Endometrial microvascular endothelial cells (primary cell): ENCODE data around the gene NOL9. TPM values are rescaled to one million over a fixed set of nuclear protein-coding genes. Genes with fewer than 3 reads are reported as not detected.

ENCODE experiments used
- in situ Hi-C: cut with HindIII; loops from 2 replicates; pipeline ENCODE4 v1.10.0; 2017; ENCODE audit warnings: low sequenced_read_pairs, low pct_unique_long_range_greater_than_20kb; ENCODE audit errors: inconsistent ontology term
- total RNA-seq: library from RNA; depleted of rRNA; stranded (reverse); fragments of >200 nt; gene quantifications from one replicate; pipeline ENCODE4 v1.2.3, GENCODE V29; 2015; ENCODE audit errors: inconsistent ontology term

Gene NOL9
- total RNA-seq, 1 donor from 2014 or later = 44.9 TPM

DNA sequence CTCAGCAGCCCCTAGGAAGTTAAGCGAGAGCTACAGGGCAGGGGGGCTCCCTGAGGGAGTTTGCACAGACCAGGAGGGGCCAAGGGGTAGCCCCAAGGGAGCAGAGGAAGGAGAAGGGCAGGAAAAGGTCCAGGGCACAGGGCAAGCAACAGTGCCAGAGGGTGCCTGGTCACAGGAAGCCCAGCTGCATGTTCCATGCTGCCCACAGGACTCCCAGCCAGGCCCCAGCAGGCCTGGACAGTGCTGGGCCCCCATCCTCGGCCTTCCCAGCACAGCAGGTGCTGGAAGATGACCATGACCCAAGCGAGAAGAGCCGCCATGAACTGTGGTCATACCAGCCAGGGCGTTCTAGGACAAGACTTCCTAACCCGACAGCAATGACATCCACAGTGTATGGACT, 37.3 kb upstream of the NOL9 start:
- in situ Hi-C loops = no loop called here

DNA sequence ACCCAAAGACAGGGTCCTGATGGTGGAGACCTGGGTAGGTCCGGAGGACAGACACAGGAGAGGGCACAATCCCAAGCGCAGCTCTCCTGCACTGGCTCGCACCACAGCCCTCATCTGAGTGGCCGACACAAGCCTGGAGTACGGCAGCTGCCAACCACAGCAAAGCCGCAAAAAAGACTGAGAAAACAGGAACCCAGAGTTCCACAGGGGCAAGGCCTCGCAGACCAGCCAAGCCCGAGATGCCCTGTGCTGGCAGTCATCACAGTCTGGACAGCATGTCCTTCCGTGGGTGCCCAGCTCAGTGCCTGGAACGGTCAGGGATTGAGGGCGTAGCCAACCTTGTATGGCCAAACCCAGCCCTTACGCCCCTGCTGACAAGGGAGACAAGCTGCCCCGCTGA, 36.9 kb upstream of the NOL9 start:
- in situ Hi-C loops = no loop called here

DNA sequence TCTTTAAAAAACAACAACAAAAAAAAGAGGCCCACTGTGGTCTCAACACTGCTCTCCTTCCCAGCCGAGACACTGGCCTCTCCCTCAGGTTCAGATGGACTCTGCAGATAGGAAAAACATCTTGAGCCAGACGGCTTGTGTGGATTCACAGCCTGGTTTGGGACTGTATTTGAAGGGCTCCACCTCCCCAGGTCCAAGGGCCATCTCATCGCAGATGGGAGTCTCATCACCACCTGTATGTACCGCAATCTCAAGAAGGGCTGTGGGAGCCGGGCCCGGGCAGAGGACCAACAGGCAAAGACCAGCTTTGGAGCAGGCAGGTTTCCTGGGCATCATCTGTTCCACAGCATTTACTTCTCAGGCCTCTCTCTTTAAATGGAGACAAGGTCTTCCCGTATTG, 35.7 kb upstream of the NOL9 start:
- in situ Hi-C loops = no loop called here

DNA sequence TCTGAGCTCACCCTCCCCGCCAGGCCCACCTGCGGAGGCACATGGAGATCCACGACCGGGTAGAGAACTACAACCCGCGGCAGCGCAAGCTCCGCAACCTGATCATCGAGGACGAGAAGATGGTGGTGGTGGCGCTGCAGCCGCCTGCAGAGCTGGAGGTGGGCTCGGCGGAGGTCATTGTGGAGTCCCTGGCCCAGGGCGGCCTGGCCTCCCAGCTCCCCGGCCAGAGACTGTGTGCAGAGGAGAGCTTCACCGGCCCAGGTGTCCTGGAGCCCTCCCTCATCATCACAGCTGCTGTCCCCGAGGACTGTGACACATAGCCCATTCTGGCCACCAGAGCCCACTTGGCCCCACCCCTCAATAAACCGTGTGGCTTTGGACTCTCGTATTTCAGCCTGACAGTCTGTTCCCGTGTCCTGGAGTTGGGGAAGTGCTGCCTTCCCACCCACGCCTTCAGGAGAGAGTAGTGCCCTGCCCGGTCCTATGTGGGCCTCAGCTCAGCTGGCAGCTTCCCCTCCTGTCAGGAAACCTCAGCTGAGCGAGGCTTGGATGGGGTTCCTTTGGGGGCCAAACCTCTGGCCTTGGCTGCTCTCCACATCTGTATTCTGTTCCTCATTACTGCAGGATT, 34.7 kb upstream of the NOL9 start:
- in situ Hi-C loops = no loop called here

DNA sequence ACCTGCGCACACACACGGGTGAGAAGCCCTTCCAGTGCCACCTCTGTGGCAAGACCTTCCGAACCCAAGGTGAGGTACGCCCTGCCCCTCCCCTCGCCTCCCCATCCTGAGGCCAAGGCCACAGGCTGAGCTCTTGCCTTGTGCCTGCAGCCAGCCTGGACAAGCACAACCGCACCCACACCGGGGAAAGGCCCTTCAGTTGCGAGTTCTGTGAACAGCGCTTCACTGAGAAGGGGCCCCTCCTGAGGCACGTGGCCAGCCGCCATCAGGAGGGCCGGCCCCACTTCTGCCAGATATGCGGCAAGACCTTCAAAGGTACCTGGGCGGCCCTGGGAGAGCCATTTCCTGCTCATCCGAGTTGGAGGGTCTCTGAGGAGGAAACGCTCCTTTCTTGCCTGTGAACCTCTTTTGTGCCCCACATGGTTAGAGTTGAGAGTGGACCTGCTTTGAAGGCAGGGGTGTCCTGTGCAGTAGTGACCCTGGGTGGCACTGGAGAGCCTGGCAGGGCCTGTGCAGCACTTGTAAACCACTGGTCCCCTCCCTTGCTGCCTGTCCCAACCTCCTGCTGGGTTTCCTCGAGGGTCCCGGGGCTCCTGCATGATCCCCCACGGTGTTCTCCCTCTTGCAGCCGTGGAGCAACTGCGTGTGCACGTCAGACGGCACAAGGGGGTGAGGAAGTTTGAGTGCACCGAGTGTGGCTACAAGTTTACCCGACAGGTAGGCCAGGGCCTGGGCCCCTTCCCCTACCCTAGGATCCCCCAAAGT, 34.0 kb upstream of the NOL9 start:
- in situ Hi-C loops = no loop called here

DNA sequence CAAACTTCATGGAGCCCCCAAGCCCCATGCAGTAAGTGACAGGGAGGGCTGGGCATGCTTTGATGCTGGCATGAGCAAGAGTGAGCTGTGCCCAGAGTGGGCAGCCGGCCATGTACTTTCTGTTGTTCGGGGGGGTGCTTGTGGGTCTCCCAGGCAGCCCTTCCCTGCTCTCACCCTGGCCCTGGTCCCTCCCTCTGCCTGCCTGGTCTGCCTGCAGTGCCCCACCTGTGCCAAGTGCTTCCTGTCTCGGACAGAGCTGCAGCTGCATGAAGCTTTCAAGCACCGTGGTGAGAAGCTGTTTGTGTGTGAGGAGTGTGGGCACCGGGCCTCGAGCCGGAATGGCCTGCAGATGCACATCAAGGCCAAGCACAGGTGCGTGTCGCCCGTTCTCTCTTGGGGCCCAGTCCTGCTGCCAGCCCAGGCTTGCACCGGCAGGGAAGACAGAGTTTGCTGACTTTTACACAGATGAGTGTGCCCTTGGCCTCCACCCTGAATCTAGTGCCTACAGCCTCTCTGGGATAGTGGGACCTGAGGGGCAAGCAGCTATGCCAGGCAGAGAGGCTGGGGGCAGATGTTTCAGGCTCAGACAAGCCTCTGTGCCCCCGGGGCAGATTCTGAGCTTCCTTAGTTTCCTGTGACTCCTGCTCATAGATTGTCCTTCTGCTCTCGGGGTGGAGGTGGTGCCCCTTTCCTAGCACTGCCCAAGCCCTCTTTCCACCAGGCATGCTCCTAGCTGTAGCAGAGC, 33.1 kb upstream of the NOL9 start:
- in situ Hi-C loops = no loop called here

DNA sequence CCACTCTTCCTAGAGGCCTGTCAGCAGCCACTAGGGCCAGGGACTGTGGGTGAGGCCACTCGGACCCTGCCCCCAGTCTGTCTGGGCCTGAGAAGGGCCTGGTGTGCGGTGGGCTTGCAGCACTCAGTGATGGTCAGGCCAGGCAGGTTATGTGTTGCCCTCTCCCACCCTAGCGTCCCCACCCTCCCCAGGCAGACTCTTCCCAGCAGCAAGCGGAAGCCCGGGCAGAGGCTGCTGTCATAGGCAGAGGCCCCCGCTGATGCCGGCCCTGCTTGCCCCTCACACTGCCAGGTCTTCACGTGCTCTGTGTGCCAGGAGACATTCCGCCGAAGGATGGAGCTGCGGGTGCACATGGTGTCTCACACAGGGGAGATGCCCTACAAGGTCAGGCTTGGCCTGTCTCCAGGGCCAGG, 32.1 kb upstream of the NOL9 start:
- in situ Hi-C loops = no loop called here

DNA sequence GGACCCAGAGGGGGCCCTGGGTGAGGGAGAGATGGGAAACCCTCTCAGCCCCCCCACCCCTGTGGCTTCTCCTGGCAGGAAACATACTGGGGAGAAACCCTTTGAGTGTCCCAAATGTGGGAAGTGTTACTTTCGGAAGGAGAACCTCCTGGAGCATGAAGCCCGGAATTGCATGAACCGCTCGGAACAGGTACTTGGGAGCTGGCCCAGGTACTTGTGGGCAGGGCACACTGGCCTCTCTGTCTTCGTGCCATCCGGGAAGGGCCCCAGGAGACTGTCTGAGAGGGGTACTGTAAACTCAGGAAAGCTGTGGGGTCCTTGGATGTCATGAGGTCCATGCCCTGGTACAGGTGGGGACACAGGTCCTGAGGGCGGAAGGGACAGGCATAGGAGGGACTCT, 31.5 kb upstream of the NOL9 start:
- in situ Hi-C loops = no loop called here

DNA sequence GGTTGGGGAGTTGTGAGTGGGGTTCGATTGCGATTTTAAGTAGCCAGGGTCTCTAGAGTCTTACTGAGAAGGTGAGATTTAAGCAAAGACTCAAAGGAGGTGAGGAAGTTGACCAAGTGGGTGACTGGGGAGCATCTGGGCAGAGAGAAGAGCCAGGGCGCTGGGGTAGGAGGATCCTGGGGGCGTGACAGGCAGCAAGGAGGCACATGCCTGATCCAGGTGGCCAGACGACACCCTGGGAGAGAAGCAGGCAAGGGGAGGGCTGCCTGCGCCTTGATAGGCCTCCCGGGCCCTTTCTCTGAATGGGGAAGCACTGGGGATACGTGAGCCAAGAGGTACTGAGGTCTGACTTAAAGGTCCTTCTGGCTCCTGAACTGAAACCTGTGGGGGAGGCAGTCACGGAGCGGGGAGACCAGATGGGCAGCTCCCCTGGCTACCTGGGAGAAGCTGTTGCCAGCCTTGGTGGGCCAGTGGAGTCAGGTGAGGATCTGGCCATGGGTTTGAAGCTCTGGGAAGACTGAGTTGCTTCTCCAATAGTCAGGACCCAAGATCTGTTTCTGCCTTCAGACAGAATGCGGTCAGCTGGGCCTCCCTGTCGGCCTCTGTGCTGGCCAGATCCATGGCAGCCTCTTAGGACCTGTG, 30.9 kb upstream of the NOL9 start:
- in situ Hi-C loops = no loop called here

DNA sequence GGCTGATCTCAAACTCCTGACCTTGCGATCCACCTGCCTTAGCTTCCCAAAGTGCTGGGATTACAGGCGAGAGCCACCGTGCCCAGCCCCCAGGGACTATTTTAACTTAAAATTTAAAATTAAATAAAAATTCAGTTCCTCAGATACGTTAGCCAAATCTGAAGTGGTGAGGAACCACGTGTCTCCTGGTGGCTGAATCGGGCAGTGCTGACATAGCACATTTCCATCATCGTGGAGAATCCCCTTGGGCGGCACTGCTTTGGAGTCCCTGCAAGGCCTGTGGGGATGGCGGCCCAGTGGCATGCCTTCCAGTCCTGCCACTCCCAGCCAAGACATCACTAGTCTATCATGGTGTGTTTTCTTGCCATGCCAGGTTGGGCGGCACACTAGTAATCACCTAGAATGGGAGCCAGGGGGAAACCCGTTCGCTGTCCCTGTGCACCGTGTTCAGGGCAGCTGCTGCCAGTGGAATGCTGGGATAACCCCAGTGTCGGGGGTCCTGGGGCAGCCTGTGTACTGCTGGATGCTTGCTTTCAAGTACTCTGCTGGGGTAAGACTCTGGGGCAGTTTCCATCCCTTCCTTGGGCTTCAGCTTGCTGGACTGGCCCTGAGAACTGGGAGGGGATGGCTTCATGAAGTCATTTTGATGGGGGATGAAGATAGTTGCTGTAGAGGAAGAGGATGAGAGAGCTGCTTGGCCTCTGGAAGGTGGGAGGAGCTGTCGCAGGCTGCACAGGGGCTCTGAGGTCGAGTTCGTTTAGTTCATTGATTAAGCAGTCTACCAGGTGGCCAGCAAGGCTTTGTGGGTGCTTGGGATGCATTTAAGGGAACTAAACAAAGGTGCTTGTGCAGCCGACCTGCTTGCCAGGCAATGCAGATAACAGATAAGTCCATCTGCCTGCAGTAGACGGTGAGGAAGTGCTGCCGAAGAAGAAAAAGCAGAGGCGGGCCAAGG, 30.1 kb upstream of the NOL9 start:
- in situ Hi-C loops = no loop called here

DNA sequence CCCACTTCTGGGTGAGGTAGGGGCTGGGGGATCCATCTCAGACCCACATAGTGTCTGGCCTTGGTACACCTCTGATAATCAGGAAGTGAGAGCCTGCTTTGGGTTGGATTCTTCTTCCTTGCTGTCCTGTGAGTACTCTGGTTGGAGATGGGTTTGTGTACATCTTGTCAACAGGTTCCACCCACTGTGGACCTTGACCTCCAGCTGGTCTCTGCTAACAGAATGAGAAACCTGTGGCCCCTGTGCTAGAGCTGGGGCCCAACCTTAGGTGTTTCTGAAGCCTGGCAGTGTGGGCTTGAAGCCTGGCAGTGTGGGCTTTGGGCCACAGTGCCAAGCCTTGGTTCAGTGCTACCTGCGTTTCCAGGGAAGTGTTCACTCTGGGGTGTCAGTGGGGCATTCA, 28.1 kb upstream of the NOL9 start:
- in situ Hi-C loops = no loop called here

DNA sequence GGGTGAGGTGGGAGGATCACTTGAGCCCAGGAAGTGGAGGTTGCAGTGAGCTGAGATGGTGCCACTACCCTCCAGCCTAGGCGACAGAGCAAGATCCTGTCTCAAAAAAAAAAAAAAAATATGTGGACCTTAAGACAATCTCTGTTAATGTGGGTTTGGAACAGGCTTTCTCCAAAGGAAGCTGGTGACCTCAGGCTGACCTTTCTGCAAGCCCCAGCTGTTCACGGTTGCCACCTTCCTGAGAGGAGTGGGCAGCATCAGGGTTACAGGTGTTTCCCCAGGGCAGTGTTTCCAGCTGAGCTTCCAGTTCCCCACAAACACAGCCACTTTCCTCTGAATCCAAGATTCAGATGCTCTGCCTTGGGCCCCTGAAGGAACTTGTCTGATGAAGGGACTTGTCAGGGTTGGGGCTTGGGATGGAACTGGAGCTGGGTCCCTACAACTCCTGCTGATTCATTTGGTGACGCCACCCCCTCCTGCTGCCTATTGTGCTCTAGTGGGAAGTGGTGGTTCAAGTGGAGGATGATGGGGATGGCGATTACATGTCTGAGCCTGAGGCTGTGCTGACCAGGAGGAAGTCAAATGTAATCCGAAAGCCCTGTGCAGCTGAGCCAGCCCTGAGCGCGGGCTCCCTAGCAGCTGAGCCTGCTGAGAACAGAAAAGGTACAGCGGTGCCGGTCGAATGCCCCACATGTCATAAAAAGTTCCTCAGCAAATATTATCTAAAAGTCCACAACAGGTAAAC, 27.4 kb upstream of the NOL9 start:
- in situ Hi-C loops = no loop called here

DNA sequence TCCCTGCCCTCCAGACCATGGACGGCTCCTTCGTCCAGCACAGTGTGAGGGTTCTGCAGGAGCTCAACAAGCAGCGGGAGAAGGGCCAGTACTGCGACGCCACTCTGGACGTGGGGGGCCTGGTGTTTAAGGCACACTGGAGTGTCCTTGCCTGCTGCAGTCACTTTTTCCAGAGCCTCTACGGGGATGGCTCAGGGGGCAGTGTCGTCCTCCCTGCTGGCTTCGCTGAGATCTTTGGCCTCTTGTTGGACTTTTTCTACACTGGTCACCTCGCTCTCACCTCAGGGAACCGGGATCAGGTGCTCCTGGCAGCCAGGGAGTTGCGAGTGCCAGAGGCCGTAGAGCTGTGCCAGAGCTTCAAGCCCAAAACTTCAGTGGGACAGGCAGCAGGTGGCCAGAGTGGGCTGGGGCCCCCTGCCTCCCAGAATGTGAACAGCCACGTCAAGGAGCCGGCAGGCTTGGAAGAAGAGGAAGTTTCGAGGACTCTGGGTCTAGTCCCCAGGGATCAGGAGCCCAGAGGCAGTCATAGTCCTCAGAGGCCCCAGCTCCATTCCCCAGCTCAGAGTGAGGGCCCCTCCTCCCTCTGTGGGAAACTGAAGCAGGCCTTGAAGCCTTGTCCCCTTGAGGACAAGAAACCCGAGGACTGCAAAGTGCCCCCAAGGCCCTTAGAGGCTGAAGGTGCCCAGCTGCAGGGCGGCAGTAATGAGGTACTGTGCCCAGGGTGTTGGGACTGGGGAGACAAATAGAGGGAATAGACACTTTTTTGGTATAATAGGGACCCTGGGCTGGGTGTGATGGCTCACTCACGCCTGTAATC, 26.5 kb upstream of the NOL9 start:
- in situ Hi-C loops = no loop called here

DNA sequence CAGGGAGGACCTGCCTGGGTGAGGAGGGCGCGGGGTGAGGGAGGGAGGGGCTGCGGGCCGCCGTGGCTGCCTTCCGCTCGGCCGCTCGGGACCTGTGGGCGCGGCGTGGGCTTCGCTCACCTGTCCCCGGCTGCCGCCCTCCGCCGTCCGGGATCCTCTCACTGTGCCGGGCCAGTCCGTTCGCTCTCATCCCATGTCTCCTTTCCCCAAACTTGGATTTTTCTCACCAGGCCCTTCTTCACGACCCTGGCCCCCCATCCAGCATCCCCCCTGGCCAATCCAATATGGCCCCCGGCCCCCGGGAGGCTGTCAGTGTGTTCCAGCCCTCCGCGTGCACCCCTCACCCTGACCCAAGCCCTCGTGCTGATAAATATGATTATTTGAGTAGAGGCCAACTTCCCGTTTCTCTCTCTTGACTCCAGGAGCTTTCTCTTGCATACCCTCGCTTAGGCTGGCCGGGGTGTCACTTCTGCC, 25.8 kb upstream of the NOL9 start:
- in situ Hi-C loops = no loop called here

DNA sequence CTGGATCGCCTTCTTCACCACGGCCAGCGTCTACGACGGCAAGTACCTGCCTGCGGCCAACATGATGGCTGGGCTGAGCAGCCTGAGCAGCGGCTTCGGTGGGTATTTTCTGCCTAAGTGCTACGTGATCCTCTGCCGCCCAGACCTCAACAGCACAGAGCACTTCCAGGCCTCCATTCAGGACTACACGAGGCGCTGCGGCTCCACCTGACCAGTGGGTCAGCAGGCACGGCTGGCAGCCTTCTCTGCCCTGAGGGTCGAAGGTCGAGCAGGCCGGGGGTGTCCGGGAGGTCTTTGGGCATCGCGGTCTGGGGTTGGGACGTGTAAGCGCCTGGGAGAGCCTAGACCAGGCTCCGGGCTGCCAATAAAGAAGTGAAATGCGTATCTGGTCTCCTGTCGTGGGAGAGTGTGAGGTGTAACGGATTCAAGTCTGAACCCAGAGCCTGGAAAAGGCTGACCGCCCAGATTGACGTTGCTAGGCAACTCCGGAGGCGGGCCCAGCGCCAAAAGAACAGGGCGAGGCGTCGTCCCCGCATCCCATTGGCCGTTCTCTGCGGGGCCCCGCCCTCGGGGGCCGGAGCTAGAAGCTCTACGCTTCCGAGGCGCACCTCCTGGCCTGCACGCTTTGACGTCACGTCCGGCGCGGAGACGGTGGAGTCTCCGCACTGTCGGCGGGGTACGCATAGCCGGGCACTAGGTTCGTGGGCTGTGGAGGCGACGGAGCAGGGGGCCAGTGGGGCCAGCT, 25.2 kb upstream of the NOL9 start, which contains the start of gene ZBTB48:
TSS of gene ZBTB48 (plus strand) at position 621 of the 745 bp plus-strand sequence. CDS start 616 bp downstream, outside the sequence.
- in situ Hi-C loops = no loop called here

DNA sequence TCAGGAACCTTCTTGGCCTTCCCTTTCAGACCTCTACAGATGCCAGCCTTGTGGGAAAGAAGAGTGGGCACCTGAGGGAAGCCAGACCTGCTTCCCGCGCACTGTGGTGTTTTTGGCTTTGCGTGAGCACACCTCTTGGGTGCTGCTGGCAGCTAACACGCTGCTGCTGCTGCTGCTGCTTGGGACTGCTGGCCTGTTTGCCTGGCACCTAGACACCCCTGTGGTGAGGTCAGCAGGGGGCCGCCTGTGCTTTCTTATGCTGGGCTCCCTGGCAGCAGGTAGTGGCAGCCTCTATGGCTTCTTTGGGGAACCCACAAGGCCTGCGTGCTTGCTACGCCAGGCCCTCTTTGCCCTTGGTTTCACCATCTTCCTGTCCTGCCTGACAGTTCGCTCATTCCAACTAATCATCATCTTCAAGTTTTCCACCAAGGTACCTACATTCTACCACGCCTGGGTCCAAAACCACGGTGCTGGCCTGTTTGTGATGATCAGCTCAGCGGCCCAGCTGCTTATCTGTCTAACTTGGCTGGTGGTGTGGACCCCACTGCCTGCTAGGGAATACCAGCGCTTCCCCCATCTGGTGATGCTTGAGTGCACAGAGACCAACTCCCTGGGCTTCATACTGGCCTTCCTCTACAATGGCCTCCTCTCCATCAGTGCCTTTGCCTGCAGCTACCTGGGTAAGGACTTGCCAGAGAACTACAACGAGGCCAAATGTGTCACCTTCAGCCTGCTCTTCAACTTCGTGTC, 24.5 kb upstream of the NOL9 start:
- in situ Hi-C loops = no loop called here
